IPS-11a (cell line): ENCODE measurements around the gene EFS.

Source experiments
- H3K4me3 ChIP-seq: one replicate; pipeline ENCODE4 v1.5.1; 2013; ENCODE audit warnings: low read depth, low read length, control low read depth

Gene EFS

GRCh38 chr14:23380197-23380914, 15.4 kb upstream of the EFS start:
- no peak overlapping the region for H3K4me3 ChIP-seq

DNA sequence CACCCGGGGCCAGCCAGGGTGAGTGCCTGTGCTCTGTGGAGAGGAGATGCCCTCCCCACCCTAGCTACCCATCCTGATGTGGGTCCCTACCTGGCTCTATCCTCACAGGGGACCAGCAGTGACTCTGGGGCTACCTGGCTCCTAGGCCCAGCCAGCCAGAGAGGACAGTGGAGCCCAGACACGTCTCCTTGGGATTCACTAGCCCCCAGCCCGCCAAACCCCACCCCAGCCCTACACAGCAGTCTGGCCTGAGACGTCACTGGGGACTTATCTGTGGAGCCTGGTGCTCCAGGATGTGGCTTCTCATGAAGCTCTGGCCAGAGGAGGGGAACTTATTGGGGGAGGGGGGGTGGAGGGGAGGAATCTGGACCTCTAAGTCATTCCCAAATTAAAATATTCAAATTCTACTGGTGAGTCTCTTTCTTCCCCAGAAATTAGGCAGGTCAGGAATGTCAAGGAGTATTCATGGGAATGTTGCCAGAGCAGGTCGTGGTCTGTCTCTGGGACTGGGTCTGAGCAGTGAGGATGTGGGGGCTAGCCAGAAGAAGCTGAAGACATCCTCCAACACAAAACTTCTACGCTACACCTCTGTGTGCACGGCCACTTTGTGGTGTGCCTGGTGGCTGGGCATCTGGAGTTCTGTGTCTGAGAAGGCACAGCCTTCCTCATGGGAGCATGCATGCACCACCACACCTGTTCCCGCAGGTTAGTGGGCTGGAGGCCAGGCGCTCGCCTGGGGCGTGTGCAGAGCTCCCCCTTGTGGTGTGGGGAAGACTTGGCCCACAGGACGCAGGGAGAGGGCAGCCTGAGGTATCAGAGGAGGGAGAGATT, 14.6 kb upstream of the EFS start:
- no peak overlapping the region for H3K4me3 ChIP-seq

- no peak overlapping the region for H3K4me3 ChIP-seq
Measured at GRCh38 chr14:23378612-23379220, 13.7 kb upstream of the EFS start.

GRCh38 chr14:23377573-23378563, 12.9 kb upstream of the EFS start:
- H3K4me3 ChIP-seq: no peak overlapping the region

DNA sequence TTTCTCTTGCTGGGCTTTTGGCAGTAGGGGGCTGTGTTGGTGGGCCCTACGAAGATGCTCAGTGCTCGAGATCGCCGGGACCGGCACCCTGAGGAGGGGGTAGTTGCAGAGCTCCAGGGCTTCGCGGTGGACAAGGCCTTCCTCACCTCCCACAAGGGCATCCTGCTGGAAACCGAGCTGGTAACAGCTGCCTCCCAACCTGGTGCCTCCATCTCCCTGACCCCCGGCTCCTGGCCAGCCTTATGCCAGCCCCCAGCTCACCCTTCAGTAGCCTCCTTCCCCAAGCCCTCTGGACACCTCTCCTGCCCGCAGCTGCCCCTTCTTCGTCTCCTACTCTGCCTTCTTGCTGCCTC, 12.2 kb upstream of the EFS start:
- no peak overlapping the region for H3K4me3 ChIP-seq

- no peak within 1 kb of the TSS for H3K4me3 ChIP-seq
Measured at GRCh38 chr14:23376482-23377197, 11.7 kb upstream of the EFS start, which contains the start of gene CMTM5. CMTM5 (plus strand) TSS chr14:23377046; CDS start chr14:23377252, 206 bp downstream.

DNA sequence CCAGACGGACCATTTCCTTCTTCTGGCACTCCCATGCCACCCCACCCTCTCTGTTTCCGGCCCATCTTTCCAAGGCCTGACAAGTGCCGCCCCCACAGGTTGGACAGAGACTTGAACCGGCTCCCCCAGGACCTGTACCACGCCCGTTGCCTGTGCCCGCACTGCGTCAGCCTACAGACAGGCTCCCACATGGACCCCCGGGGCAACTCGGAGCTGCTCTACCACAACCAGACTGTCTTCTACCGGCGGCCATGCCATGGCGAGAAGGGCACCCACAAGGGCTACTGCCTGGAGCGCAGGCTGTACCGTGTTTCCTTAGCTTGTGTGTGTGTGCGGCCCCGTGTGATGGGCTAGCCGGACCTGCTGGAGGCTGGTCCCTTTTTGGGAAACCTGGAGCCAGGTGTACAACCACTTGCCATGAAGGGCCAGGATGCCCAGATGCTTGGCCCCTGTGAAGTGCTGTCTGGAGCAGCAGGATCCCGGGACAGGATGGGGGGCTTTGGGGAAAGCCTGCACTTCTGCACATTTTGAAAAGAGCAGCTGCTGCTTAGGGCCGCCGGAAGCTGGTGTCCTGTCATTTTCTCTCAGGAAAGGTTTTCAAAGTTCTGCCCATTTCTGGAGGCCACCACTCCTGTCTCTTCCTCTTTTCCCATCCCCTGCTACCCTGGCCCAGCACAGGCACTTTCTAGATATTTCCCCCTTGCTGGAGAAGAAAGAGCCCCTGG, 10.7 kb upstream of the EFS start:
- no peak overlapping the region for H3K4me3 ChIP-seq

DNA sequence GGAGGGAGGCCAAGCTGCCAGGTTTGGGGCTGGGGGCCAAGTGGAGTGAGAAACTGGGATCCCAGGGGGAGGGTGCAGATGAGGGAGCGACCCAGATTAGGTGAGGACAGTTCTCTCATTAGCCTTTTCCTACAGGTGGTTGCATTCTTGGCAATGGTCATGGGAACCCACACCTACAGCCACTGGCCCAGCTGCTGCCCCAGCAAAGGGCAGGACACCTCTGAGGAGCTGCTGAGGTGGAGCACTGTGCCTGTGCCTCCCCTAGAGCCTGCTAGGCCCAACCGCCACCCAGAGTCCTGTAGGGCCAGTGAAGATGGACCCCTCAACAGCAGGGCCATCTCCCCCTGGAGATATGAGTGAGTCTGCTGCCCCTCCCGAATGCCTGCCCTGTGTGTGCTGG, 8.1 kb upstream of the EFS start:
- no peak overlapping the region for H3K4me3 ChIP-seq

GRCh38 chr14:23372509-23372908, 7.5 kb upstream of the EFS start, which contains the start of gene IL25:
IL25 (plus strand) TSS chr14:23372809.
- H3K4me3 ChIP-seq: no peak within 1 kb of the TSS

DNA sequence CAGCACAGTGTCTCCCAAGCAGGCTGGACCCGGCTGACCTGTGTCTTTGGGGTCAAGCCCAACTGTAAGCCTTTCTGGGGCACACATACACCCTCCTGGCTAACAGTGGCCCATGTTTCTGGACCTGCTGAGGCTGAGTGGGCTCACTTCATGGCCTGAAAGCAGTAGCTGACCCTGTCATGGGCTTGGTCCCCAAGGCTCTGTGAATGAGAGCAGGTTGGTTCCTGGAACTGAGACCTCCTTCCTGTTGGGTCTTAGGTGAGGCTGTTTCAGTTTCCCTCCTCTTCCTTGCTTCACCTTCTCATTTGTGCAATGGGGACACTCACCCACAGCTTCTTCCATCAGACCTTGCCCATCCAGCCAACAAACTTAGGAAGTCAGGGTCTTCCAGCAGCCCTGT, 6.9 kb upstream of the EFS start:
- H3K4me3 ChIP-seq: no peak overlapping the region

GRCh38 chr14:23370221-23370620, 5.2 kb upstream of the EFS start:
- no peak overlapping the region for H3K4me3 ChIP-seq

GRCh38 chr14:23366426-23366921, 1.5 kb upstream of the EFS start:
- peak overlapping the region; percentile 37 for H3K4me3 ChIP-seq

- H3K4me3 ChIP-seq: peak overlapping the region; percentile 65
Measured at GRCh38 chr14:23365732-23366425, 907 bp upstream of the EFS start.

- peak overlapping the region; percentile 65 for H3K4me3 ChIP-seq
Measured at GRCh38 chr14:23364164-23365035, 572 bp downstream of the EFS start.

GRCh38 chr14:23362200-23362599, 2.8 kb downstream of the EFS start:
- no peak overlapping the region for H3K4me3 ChIP-seq

DNA sequence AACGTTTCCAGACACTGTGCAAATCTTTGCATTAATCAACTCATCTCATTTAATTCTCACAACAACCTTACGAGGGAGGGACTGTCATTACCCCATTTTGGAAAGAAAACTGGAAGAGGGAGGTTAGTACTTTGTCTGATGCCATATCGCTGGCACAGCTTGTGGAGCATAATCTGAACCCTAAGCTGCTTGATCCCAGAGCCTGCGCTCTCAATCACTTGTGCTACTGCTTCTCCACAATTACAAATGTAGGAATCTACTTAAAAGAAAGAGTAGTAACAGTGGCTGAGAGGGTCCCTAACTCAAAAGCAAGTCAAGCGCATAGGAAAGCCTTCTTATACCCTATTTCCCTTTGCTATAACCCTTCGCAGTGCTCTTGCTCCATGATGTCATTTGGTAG, 3.2 kb downstream of the EFS start:
- H3K4me3 ChIP-seq: no peak overlapping the region

- H3K4me3 ChIP-seq: no peak overlapping the region
Measured at GRCh38 chr14:23361320-23361719, 3.7 kb downstream of the EFS start.

DNA sequence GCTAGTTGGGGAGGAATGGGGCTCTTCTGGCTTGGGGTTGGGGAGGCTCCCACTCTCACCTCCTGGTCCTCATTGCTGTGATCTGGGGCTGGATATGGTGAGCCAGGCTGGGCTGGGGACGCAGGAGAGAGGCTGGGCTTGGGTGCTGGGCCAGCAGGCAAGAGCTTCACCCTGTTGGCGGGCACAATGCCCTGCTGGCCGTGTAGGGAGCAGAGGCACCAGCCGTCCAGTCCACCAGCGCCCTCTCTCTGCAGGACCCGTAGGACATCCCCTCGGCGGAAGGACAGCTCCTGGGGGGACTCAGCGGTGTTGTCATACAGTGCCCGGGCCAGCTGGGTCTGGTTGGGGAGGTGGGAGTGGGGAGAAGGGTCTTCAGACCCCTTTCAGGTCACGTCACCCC, 4.5 kb downstream of the EFS start:
- no peak overlapping the region for H3K4me3 ChIP-seq
